ENCODE measurements around the gene HIPK1.

HIPK1 gene

DNA sequence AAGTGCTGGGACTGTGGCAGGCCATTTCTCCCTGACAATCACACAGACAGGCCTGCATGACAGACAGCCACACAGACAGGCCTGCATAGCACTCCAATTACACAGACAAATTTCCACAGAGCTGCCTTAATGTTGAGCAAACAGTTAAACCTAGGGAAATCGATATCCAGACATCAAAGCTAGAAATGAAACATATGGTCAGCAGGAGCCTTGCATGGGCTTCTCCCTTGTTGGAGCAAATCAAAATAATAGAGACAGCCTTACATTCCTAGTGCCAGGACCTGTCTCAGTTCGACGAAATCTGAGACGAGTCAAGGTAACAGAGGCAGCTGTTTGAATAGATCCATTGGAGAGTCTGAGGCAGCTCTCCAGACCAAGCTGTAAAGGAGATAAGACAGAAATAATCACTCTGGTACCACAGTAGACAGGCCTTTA is 92.6 kb downstream of the HIPK1 start:
- DNase-seq, result no peak

GRCh38 chr1:114022877-114023276 is 93.8 kb downstream of the HIPK1 start:
- no peak for DNase-seq

DNA sequence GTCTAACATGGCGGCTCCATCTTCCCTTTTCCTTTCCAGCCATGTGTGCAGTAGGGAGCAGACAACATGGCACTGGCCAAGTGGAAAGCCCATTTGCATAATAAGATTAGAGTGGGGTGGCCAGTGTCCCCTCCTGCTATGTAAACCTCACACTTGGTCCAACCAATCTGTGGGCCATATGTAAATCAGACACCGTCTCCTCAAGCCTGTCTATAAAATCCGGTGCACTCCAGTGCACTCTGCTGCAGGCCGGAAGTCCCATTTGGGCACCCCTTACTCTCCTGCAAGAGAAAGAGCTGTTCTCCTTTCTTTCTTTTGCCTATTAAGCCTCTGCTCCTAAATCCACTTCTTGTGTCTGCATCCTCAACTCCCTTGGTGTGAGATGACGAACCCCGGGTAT is 94.3 kb downstream of the HIPK1 start:
- no peak for DNase-seq

- DNase-seq, result no peak
Measured at GRCh38 chr1:114024049-114024448, 94.9 kb downstream of the HIPK1 start.

DNA sequence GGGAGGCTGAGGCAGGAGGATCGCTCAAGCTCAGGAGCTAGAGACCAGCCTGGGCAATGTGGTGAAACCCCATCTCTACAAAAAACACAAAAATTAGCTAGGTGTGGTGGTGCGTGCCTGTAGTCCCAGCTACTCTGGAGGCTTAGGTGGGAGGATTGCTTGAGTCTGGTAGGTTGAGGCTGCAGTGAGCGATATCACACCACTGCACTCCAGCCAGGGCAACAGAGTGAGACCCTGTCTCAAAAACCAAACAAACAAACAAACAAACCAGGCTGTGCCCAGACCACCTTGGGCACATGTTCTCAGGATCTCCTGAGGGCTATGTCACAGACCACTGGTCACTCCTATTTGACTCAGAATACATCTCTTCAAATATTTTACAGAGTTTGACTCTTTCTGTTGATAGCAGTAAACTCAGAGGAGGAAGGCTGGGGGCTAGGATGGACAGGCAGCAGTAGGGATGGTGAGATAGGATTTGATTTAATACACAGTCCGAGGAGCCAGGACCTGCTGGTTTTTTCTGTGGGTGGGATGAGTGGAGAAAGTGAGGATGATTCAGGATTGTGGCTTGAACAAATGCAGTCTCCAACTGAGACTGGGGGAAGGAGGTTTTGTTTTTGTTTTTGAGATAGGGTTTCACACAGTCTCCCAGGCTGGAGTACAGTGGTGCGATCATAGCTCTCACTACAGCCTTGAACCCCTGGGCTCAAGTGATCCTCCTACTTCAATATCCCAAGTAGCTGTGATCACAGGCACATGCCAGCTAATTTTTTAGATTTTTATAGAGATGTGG is 96.7 kb downstream of the HIPK1 start:
- no peak for DNase-seq

DNA sequence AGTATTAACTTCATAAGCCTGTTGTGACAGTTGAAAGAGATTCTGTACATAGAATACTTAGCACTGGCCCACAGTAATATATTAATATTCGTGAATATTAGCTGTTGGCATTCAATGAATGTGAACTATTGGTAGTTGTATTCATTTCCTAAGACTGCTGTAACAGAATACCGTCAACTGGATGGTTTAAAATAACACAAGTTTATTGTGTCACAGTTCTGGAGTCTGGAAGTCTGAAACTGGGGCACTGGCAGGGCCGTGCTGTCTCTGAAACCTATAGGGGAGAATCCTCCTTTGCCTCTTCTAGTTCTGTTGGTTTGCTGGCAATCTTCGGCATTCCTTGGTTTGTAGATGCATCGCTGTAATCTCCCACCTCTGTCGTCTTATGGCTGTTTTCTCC is 97.7 kb downstream of the HIPK1 start:
- no peak for DNase-seq

Measured in NCI-H1436 (cell line).